ENCODE data around the gene LILRA1.

GRCh38 chr19:54608792-54609191 is 15.4 kb downstream of the LILRA1 start:
- TF ChIP-seq SPI1 (IDR thresholded peaks at IDR 0.05; ENCODE audit: low read depth, low read length) (no peak), POLR2A (IDR thresholded peaks at IDR 0.05; ENCODE audit: low read depth, low read length) (no peak), POLR2AphosphoS5 (IDR thresholded peaks at IDR 0.05; ENCODE audit: low read depth, low read length) (no peak)

Data from GM12891 (cell line).